Activated CD8-positive, alpha-beta memory T cell treated with anti-CD3 and anti-CD28 coated beads, Interleukin-2, amount 50 U/mL, for 24 hours (primary cell): ENCODE results near the gene EFCAB10.
"Not testable (repeated sequence)": the region's sequence is repeated elsewhere in the genome, so short reads cannot be mapped to it uniquely, and the experiment has no call there.

Experiments
- DNase-seq: peaks from one replicate; pipeline ENCODE4 v3.0.0-alpha.2; 2020; ENCODE audit errors: extremely low read depth

The EFCAB10 gene

GRCh38 chr7:105530546-105530945 lies 50.7 kb downstream of the EFCAB10 start:
- no peak for DNase-seq

DNA sequence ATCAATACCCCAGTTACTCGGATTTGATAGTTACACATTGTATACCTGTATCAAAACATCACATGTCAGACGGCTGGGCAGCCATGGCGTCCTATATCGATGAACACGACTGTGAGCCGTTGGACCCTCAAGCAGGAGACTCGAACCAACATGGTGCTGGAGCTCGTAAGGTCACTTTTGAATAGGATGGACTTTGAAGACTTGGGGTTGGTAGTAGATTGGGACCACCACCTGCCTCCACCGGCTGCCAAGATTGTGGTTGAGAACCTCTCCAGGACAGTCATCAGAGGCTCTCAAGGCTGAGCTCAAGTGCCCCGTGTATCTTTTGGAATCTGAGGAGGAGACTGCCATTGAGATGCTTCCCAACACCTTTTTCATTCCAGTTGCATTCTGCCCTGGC lies 51.2 kb downstream of the EFCAB10 start:
- no peak for DNase-seq

- DNase-seq = not testable (repeated sequence)
Observed at GRCh38 chr7:105527737-105528136, 53.6 kb downstream of the EFCAB10 start.

DNA sequence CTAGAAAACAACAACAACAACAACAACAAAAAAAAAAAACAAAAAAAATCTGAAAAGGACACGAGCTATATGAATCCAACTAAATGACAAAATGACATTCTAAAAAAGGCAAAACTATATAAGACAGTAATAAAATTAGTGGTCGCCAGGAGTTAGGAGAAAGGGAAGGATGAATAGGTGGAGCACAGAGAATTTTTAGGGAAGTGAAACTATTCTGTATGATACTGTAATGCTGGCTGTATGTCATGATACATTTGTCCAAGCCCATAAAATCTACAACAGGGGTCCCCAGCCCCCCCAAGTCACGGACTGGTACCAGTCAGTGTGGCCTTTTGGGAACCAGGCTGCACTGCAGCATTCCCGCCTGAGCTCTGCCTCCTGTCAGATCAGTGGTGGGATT lies 56.5 kb downstream of the EFCAB10 start:
- DNase-seq = no peak

DNA sequence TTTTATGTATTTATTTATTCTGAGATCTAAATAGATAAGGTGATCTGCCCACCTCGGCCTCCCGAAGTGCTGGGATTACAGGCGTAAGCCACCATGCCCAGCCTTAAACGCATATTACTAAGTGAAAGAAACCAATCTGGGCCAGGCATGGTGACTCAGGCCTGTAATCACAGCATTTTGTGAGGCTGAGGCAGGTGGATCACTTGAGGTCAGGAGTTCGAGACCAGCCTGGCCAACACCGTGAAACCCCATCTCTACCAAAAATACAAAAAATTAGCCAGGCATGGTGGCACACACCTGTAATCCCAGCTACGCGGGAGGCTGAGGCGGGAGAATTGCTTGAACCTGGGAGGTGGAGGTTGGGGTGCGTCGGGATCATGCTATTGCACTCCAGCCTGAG lies 56.9 kb downstream of the EFCAB10 start:
- DNase-seq = not testable (repeated sequence)

GRCh38 chr7:105521717-105522463 lies 59.4 kb downstream of the EFCAB10 start, which contains the start of gene PUS7:
Gene PUS7, minus strand, starts transcription at chr7:105522271. Its CDS starts 13,759 bp downstream, at chr7:105508512.
- no peak for DNase-seq

GRCh38 chr7:105521027-105521716 lies 60.1 kb downstream of the EFCAB10 start:
- no peak for DNase-seq

- not testable (repeated sequence) for DNase-seq
Observed at GRCh38 chr7:105520620-105521019, 60.7 kb downstream of the EFCAB10 start.

DNA sequence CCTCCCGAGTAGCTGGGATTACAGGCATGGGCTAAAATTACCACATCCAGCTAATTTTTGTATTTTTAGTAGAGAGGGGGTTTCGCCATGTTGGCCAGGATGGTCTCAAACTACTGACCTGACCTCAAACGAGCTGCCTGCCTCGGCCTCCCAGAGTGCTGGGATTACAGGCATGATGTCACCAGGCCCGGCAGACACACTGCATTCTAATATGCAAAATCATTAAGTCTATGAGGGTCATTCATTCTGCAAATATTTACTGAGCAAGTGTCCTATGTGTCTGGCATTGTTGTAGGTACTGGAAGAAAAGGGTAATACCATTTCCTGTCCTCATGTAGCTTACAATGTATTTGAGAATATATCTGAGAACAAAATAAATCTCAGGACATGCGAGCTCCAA lies 61.9 kb downstream of the EFCAB10 start:
- no peak for DNase-seq

- DNase-seq = not testable (repeated sequence)
Observed at GRCh38 chr7:105515610-105516009, 65.7 kb downstream of the EFCAB10 start.
